GM19328 (cell line): ENCODE measurements around the gene FGF8.
A peak's percentile ranks its signal among the peaks of the same experiment; 100 is the strongest.
"Not testable (repeated sequence)": the region's sequence is repeated elsewhere in the genome, so short reads cannot be mapped to it uniquely, and the experiment has no call there.

Source experiments
- ATAC-seq: cut with Tn5 transposase; IDR thresholded peaks from one replicate; pipeline ENCODE4 v1.9.1; 2021; ENCODE audit warnings: mild to moderate bottlenecking, moderate library complexity; ENCODE audit not compliant: unreplicated experiment

The FGF8 gene

GRCh38 chr10:101775273-101776160 is at the start of gene FGF8:
Gene FGF8 (minus strand): TSS chr10:101776114. CDS start chr10:101775900, 214 bp downstream.
- ATAC-seq: no peak

GRCh38 chr10:101824736-101825135 is 48.8 kb upstream of the FGF8 start:
- ATAC-seq: no peak

- peak; percentile 17 for ATAC-seq
Observed at GRCh38 chr10:101818872-101819633, 43.1 kb upstream of the FGF8 start.

GRCh38 chr10:101818119-101818871 is 42.4 kb upstream of the FGF8 start, which contains the start of gene OGA:
Gene OGA (minus strand): TSS chr10:101818444. CDS start chr10:101818022, 422 bp downstream.
- ATAC-seq: peak; percentile 84

- no peak for ATAC-seq
Observed at GRCh38 chr10:101817337-101818118, 41.6 kb upstream of the FGF8 start.

GRCh38 chr10:101816913-101817336 is 41.0 kb upstream of the FGF8 start:
- ATAC-seq: no peak

- no peak for ATAC-seq
Observed at GRCh38 chr10:101816376-101816775, 40.5 kb upstream of the FGF8 start.

- peak; percentile 40 for ATAC-seq
Observed at GRCh38 chr10:101814466-101815071, 38.7 kb upstream of the FGF8 start.

GRCh38 chr10:101812606-101813005 is 36.7 kb upstream of the FGF8 start:
- ATAC-seq: no peak

GRCh38 chr10:101807158-101807557 is 31.2 kb upstream of the FGF8 start:
- no peak for ATAC-seq

GRCh38 chr10:101803511-101803910 is 27.6 kb upstream of the FGF8 start:
- ATAC-seq: no peak

GRCh38 chr10:101797403-101798059 is 21.6 kb upstream of the FGF8 start:
- ATAC-seq: no peak

- no peak for ATAC-seq
Observed at GRCh38 chr10:101793526-101793925, 17.6 kb upstream of the FGF8 start.

GRCh38 chr10:101789686-101790085 is 13.8 kb upstream of the FGF8 start:
- ATAC-seq: no peak

- ATAC-seq: not testable (repeated sequence)
Observed at GRCh38 chr10:101789231-101789630, 13.3 kb upstream of the FGF8 start.

GRCh38 chr10:101785801-101786200 is 9.9 kb upstream of the FGF8 start:
- no peak for ATAC-seq

- no peak for ATAC-seq
Observed at GRCh38 chr10:101784558-101784957, 8.6 kb upstream of the FGF8 start.

- ATAC-seq: no peak
Observed at GRCh38 chr10:101783736-101784118, 7.8 kb upstream of the FGF8 start.
